ENCODE data around the gene EDEM3.

Gene EDEM3

GRCh38 chr1:184661801-184662200, 92.9 kb downstream of the EDEM3 start:
- H3K9me3 ChIP-seq (ENCODE audit: control insufficient read depth in 5 of 5, low read length in 5 of 5): no peaks in the 10 kb centered on the region
- H3K4me3 ChIP-seq (ENCODE audit: low read depth in 1 of 5, low read length in 5 of 5): no peak overlapping the region
- H3K27me3 ChIP-seq (ENCODE audit: control insufficient read depth in 5 of 5, insufficient read depth in 4 of 5, low read length in 5 of 5): peaks cover 0 to 11% (median 4%) of the 10 kb centered on the region in 5 donors
- no peaks in the 10 kb centered on the region for H3K36me3 ChIP-seq (ENCODE audit: control insufficient read depth in 5 of 5, insufficient read depth in 5 of 5, low read length in 5 of 5)
- no peak overlapping the region for H3K9ac ChIP-seq (ENCODE audit: low read length in 5 of 5)
- peaks cover 0 to 12% (median 11%) of the 10 kb centered on the region in 5 donors for H3K4me1 ChIP-seq (ENCODE audit: control insufficient read depth in 5 of 5, insufficient read depth in 5 of 5, low read length in 5 of 5)
- no peak overlapping the region for H3K27ac ChIP-seq (ENCODE audit: low read depth, low read length)

GRCh38 chr1:184660462-184661191, 94.0 kb downstream of the EDEM3 start:
- Histone ChIP-seq H3K9me3 (ENCODE audit: control insufficient read depth in 5 of 5, low read length in 5 of 5) (no peaks in the 10 kb centered on the region), H3K27me3 (ENCODE audit: control insufficient read depth in 5 of 5, insufficient read depth in 4 of 5, low read length in 5 of 5) (peaks cover 0 to 11% (median 4%) of the 10 kb centered on the region in 5 donors), H3K4me3 (ENCODE audit: low read depth in 1 of 5, low read length in 5 of 5) (no peak overlapping the region), H3K4me1 (ENCODE audit: control insufficient read depth in 5 of 5, insufficient read depth in 5 of 5, low read length in 5 of 5) (peaks cover 0 to 12% (median 11%) of the 10 kb centered on the region in 5 donors), H3K27ac (ENCODE audit: low read depth, low read length) (no peak overlapping the region), H3K9ac (ENCODE audit: low read length in 5 of 5) (no peak overlapping the region), H3K36me3 (ENCODE audit: control insufficient read depth in 5 of 5, insufficient read depth in 5 of 5, low read length in 5 of 5) (no peaks in the 10 kb centered on the region)

DNA sequence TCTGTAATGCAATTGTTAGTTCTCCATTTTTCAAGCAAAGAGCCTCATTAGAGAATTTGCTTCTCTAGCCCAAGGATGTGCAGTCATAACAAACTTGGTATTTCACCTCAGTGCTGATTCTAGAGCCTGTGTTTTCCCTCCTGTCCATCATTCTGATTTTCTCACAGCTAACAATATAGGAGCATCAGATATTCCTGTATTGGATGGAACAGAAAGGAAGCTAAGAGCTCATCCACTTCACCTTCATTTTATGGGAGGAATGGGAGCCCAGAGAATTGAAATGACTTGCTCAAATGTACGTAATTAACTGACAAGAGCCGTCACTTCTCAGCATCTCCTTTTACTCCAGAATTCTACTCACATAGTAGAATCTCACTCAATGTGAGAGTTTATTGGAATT, 96.6 kb downstream of the EDEM3 start:
- H3K9ac ChIP-seq (ENCODE audit: low read length in 5 of 5): no peak overlapping the region
- H3K4me1 ChIP-seq (ENCODE audit: control insufficient read depth in 5 of 5, insufficient read depth in 5 of 5, low read length in 5 of 5): no peaks in the 10 kb centered on the region
- H3K36me3 ChIP-seq (ENCODE audit: control insufficient read depth in 5 of 5, insufficient read depth in 5 of 5, low read length in 5 of 5): no peaks in the 10 kb centered on the region
- H3K9me3 ChIP-seq (ENCODE audit: control insufficient read depth in 5 of 5, low read length in 5 of 5): no peaks in the 10 kb centered on the region
- H3K27me3 ChIP-seq (ENCODE audit: control insufficient read depth in 5 of 5, insufficient read depth in 4 of 5, low read length in 5 of 5): no peaks in the 10 kb centered on the region
- H3K27ac ChIP-seq (ENCODE audit: low read depth, low read length): no peak overlapping the region
- H3K4me3 ChIP-seq (ENCODE audit: low read depth in 1 of 5, low read length in 5 of 5): no peak overlapping the region

GRCh38 chr1:184656221-184656620, 98.4 kb downstream of the EDEM3 start:
- Histone ChIP-seq H3K4me1 (ENCODE audit: control insufficient read depth in 5 of 5, insufficient read depth in 5 of 5, low read length in 5 of 5) (no peaks in the 10 kb centered on the region), H3K9ac (ENCODE audit: low read length in 5 of 5) (no peak overlapping the region), H3K9me3 (ENCODE audit: control insufficient read depth in 5 of 5, low read length in 5 of 5) (peaks cover 0 to 5% (median 3%) of the 10 kb centered on the region in 5 donors), H3K27ac (ENCODE audit: low read depth, low read length) (no peak overlapping the region), H3K27me3 (ENCODE audit: control insufficient read depth in 5 of 5, insufficient read depth in 4 of 5, low read length in 5 of 5) (no peaks in the 10 kb centered on the region), H3K36me3 (ENCODE audit: control insufficient read depth in 5 of 5, insufficient read depth in 5 of 5, low read length in 5 of 5) (no peaks in the 10 kb centered on the region), H3K4me3 (ENCODE audit: low read depth in 1 of 5, low read length in 5 of 5) (no peak overlapping the region)

GRCh38 chr1:184655185-184655584, 99.5 kb downstream of the EDEM3 start:
- Histone ChIP-seq H3K27ac (ENCODE audit: low read depth, low read length) (no peak overlapping the region), H3K4me3 (ENCODE audit: low read depth in 1 of 5, low read length in 5 of 5) (no peak overlapping the region), H3K4me1 (ENCODE audit: control insufficient read depth in 5 of 5, insufficient read depth in 5 of 5, low read length in 5 of 5) (no peaks in the 10 kb centered on the region), H3K9me3 (ENCODE audit: control insufficient read depth in 5 of 5, low read length in 5 of 5) (peaks cover 0 to 5% (median 3%) of the 10 kb centered on the region in 5 donors), H3K36me3 (ENCODE audit: control insufficient read depth in 5 of 5, insufficient read depth in 5 of 5, low read length in 5 of 5) (no peaks in the 10 kb centered on the region), H3K9ac (ENCODE audit: low read length in 5 of 5) (no peak overlapping the region), H3K27me3 (ENCODE audit: control insufficient read depth in 5 of 5, insufficient read depth in 4 of 5, low read length in 5 of 5) (no peaks in the 10 kb centered on the region)

DNA sequence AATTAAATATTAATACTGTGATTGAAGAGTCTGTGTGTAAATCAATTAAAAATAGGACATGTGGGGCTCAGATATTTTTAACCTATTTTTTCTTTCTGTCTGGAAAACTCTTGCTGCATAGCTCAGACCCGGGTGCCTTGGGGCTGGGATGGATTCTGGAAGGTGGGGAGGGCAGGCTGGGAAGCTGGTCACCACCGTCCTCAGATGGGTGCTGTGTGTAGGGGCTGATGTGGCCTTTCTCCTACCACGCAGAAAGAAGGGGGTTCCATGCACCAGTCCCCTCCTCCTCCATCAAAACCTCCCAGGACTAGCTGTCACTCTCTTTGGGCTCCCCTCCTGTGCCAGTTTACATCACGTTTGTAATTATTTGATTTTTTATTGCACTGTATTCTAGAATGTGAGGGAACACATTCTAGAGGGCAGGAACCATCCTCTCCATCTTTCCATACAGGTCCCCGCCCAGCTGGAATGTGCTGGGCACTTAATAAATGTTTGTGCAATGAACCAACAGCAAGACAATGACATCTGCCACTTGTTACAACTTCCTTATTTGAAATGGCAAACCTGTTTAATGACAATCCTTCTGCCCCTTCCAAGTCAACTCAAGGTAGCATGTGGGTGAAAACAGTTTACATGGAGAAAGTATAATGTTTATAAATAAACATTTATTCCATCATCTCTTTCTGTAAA, 104.3 kb downstream of the EDEM3 start:
- Histone ChIP-seq H3K9ac (ENCODE audit: low read length in 5 of 5) (no peak overlapping the region), H3K36me3 (ENCODE audit: control insufficient read depth in 5 of 5, insufficient read depth in 5 of 5, low read length in 5 of 5) (no peaks in the 10 kb centered on the region), H3K4me1 (ENCODE audit: control insufficient read depth in 5 of 5, insufficient read depth in 5 of 5, low read length in 5 of 5) (peaks cover 0 to 10% (median 5%) of the 10 kb centered on the region in 5 donors), H3K27me3 (ENCODE audit: control insufficient read depth in 5 of 5, insufficient read depth in 4 of 5, low read length in 5 of 5) (peaks cover 0 to 6% (median 0%) of the 10 kb centered on the region in 5 donors), H3K27ac (ENCODE audit: low read depth, low read length) (no peak overlapping the region), H3K9me3 (ENCODE audit: control insufficient read depth in 5 of 5, low read length in 5 of 5) (peaks cover 0 to 7% (median 5%) of the 10 kb centered on the region in 5 donors), H3K4me3 (ENCODE audit: low read depth in 1 of 5, low read length in 5 of 5) (no peak overlapping the region)

GRCh38 chr1:184649451-184649888, 105.2 kb downstream of the EDEM3 start:
- Histone ChIP-seq H3K9ac (ENCODE audit: low read length in 5 of 5) (no peak overlapping the region), H3K4me3 (ENCODE audit: low read depth in 1 of 5, low read length in 5 of 5) (no peak overlapping the region), H3K27me3 (ENCODE audit: control insufficient read depth in 5 of 5, insufficient read depth in 4 of 5, low read length in 5 of 5) (peaks cover 0 to 6% (median 0%) of the 10 kb centered on the region in 5 donors), H3K36me3 (ENCODE audit: control insufficient read depth in 5 of 5, insufficient read depth in 5 of 5, low read length in 5 of 5) (no peaks in the 10 kb centered on the region), H3K4me1 (ENCODE audit: control insufficient read depth in 5 of 5, insufficient read depth in 5 of 5, low read length in 5 of 5) (peaks cover 0 to 10% (median 5%) of the 10 kb centered on the region in 5 donors), H3K9me3 (ENCODE audit: control insufficient read depth in 5 of 5, low read length in 5 of 5) (peaks cover 0 to 7% (median 5%) of the 10 kb centered on the region in 5 donors), H3K27ac (ENCODE audit: low read depth, low read length) (no peak overlapping the region)

- Histone ChIP-seq H3K9me3 (ENCODE audit: control insufficient read depth in 5 of 5, low read length in 5 of 5) (peaks cover 0 to 7% (median 5%) of the 10 kb centered on the region in 5 donors), H3K4me3 (ENCODE audit: low read depth in 1 of 5, low read length in 5 of 5) (no peak overlapping the region), H3K27ac (ENCODE audit: low read depth, low read length) (no peak overlapping the region), H3K36me3 (ENCODE audit: control insufficient read depth in 5 of 5, insufficient read depth in 5 of 5, low read length in 5 of 5) (no peaks in the 10 kb centered on the region), H3K27me3 (ENCODE audit: control insufficient read depth in 5 of 5, insufficient read depth in 4 of 5, low read length in 5 of 5) (peaks cover 0 to 6% (median 0%) of the 10 kb centered on the region in 5 donors), H3K4me1 (ENCODE audit: control insufficient read depth in 5 of 5, insufficient read depth in 5 of 5, low read length in 5 of 5) (peaks cover 0 to 10% (median 5%) of the 10 kb centered on the region in 5 donors), H3K9ac (ENCODE audit: low read length in 5 of 5) (no peak overlapping the region)
These were observed 105.8 kb downstream of the EDEM3 start for GRCh38 chr1:184648856-184649201.

DNA sequence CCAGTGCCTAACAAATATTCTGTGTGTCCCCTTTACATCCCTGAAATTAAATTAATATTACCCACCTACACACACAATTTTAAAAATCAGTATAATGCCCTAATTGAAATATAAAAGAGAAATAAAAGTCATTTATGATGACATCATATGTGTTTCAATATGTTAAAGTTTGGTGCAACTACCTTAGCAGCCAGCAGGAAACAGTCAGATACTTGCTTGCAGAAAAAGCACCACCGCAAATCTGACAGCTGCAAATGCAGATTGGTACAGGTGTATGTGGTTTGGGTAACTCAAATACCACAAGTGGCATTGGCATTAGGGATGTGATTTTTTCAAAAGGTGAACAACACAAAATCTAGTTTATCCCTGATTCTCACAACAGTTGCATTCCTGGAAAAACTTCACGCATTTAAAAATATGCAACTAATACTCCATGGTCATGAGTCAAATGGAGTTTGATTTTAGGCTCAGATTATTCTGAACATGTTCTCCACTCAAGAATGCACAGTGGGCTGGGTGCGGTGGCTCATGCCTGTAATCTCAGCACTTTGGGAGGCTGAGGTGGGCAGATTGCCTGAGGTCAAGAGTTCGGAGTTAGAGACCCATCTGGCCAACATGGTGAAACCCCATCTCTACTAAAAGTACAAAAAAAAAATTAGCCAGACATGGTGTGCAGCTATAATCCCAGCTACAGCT, 106.3 kb downstream of the EDEM3 start:
- Histone ChIP-seq H3K4me3 (ENCODE audit: low read depth in 1 of 5, low read length in 5 of 5) (no peak overlapping the region), H3K27ac (ENCODE audit: low read depth, low read length) (no peak overlapping the region), H3K36me3 (ENCODE audit: control insufficient read depth in 5 of 5, insufficient read depth in 5 of 5, low read length in 5 of 5) (no peaks in the 10 kb centered on the region), H3K27me3 (ENCODE audit: control insufficient read depth in 5 of 5, insufficient read depth in 4 of 5, low read length in 5 of 5) (peaks cover 0 to 6% (median 0%) of the 10 kb centered on the region in 5 donors), H3K9me3 (ENCODE audit: control insufficient read depth in 5 of 5, low read length in 5 of 5) (peaks cover 0 to 7% (median 5%) of the 10 kb centered on the region in 5 donors), H3K9ac (ENCODE audit: low read length in 5 of 5) (no peak overlapping the region), H3K4me1 (ENCODE audit: control insufficient read depth in 5 of 5, insufficient read depth in 5 of 5, low read length in 5 of 5) (peaks cover 0 to 10% (median 5%) of the 10 kb centered on the region in 5 donors)

GRCh38 chr1:184647471-184647870, 107.2 kb downstream of the EDEM3 start:
- Histone ChIP-seq H3K36me3 (ENCODE audit: control insufficient read depth in 5 of 5, insufficient read depth in 5 of 5, low read length in 5 of 5) (no peaks in the 10 kb centered on the region), H3K9me3 (ENCODE audit: control insufficient read depth in 5 of 5, low read length in 5 of 5) (peaks cover 0 to 6% (median 4%) of the 10 kb centered on the region in 5 donors), H3K27ac (ENCODE audit: low read depth, low read length) (no peak overlapping the region), H3K9ac (ENCODE audit: low read length in 5 of 5) (no peak overlapping the region), H3K27me3 (ENCODE audit: control insufficient read depth in 5 of 5, insufficient read depth in 4 of 5, low read length in 5 of 5) (peaks cover 0 to 6% (median 0%) of the 10 kb centered on the region in 5 donors), H3K4me1 (ENCODE audit: control insufficient read depth in 5 of 5, insufficient read depth in 5 of 5, low read length in 5 of 5) (peaks cover 0 to 10% (median 5%) of the 10 kb centered on the region in 5 donors), H3K4me3 (ENCODE audit: low read depth in 1 of 5, low read length in 5 of 5) (no peak overlapping the region)
